ENCODE data around the gene ELK3.

The ELK3 gene

GRCh38 chr12:96204381-96204780 lies 10.2 kb downstream of the ELK3 start:
- Histone ChIP-seq H3K36me3 (ENCODE audit: insufficient read depth, low read length) (no peaks in the 10 kb centered on the region), H3K27me3 (ENCODE audit: control insufficient read depth in 1 of 2, insufficient read depth in 2 of 2, low read length in 2 of 2) (no peaks in the 10 kb centered on the region), H3K4me1 (ENCODE audit: insufficient read depth, low read length) (peaks cover 16% of the 10 kb centered on the region), H3K27ac (ENCODE audit: low read depth, low read length) (no peak overlapping the region), H3K9ac (ENCODE audit: low read length) (no peak overlapping the region), H3K4me3 (ENCODE audit: low read depth in 1 of 2, low read length in 2 of 2) (no peak overlapping the region), H3K9me3 (ENCODE audit: low read length) (no peaks in the 10 kb centered on the region)

GRCh38 chr12:96205908-96206307 lies 11.7 kb downstream of the ELK3 start:
- H3K9ac ChIP-seq (ENCODE audit: low read length): no peak overlapping the region
- no peaks in the 10 kb centered on the region for H3K27me3 ChIP-seq (ENCODE audit: control insufficient read depth in 1 of 2, insufficient read depth in 2 of 2, low read length in 2 of 2)
- no peak overlapping the region for H3K27ac ChIP-seq (ENCODE audit: low read depth, low read length)
- no peaks in the 10 kb centered on the region for H3K36me3 ChIP-seq (ENCODE audit: insufficient read depth, low read length)
- H3K4me3 ChIP-seq (ENCODE audit: low read depth in 1 of 2, low read length in 2 of 2): no peak overlapping the region
- peaks cover 27% of the 10 kb centered on the region for H3K4me1 ChIP-seq (ENCODE audit: insufficient read depth, low read length)
- H3K9me3 ChIP-seq (ENCODE audit: low read length): no peaks in the 10 kb centered on the region

- Histone ChIP-seq H3K9ac (ENCODE audit: low read length) (no peak overlapping the region), H3K9me3 (ENCODE audit: low read length) (no peaks in the 10 kb centered on the region), H3K4me3 (ENCODE audit: low read depth in 1 of 2, low read length in 2 of 2) (no peak overlapping the region), H3K36me3 (ENCODE audit: insufficient read depth, low read length) (no peaks in the 10 kb centered on the region), H3K27me3 (ENCODE audit: control insufficient read depth in 1 of 2, insufficient read depth in 2 of 2, low read length in 2 of 2) (no peaks in the 10 kb centered on the region), H3K27ac (ENCODE audit: low read depth, low read length) (no peak overlapping the region), H3K4me1 (ENCODE audit: insufficient read depth, low read length) (peaks cover 35% of the 10 kb centered on the region)
Measured at GRCh38 chr12:96206936-96207662, 12.9 kb downstream of the ELK3 start.

- H3K27ac ChIP-seq (ENCODE audit: low read depth, low read length): no peak overlapping the region
- no peaks in the 10 kb centered on the region for H3K9me3 ChIP-seq (ENCODE audit: low read length)
- peaks cover 42% of the 10 kb centered on the region for H3K4me1 ChIP-seq (ENCODE audit: insufficient read depth, low read length)
- no peaks in the 10 kb centered on the region for H3K36me3 ChIP-seq (ENCODE audit: insufficient read depth, low read length)
- no peaks in the 10 kb centered on the region for H3K27me3 ChIP-seq (ENCODE audit: control insufficient read depth in 1 of 2, insufficient read depth in 2 of 2, low read length in 2 of 2)
- H3K4me3 ChIP-seq (ENCODE audit: low read depth in 1 of 2, low read length in 2 of 2): no peak overlapping the region
- no peak overlapping the region for H3K9ac ChIP-seq (ENCODE audit: low read length)
Measured at GRCh38 chr12:96208346-96208745, 14.2 kb downstream of the ELK3 start.

GRCh38 chr12:96208801-96209549 lies 14.8 kb downstream of the ELK3 start:
- Histone ChIP-seq H3K9ac (ENCODE audit: low read length) (no peak overlapping the region), H3K9me3 (ENCODE audit: low read length) (no peaks in the 10 kb centered on the region), H3K4me3 (ENCODE audit: low read depth in 1 of 2, low read length in 2 of 2) (no peak overlapping the region)

GRCh38 chr12:96210376-96211055 lies 16.3 kb downstream of the ELK3 start:
- no peak overlapping the region for H3K4me3 ChIP-seq (ENCODE audit: low read depth in 1 of 2, low read length in 2 of 2)

More at GRCh38 chr12:96208801-96209549, 14.8 kb downstream of the ELK3 start:
- Histone ChIP-seq H3K36me3 (ENCODE audit: insufficient read depth, low read length) (no peaks in the 10 kb centered on the region), H3K4me1 (ENCODE audit: insufficient read depth, low read length) (peaks cover 42% of the 10 kb centered on the region), H3K27me3 (ENCODE audit: control insufficient read depth in 1 of 2, insufficient read depth in 2 of 2, low read length in 2 of 2) (no peaks in the 10 kb centered on the region), H3K27ac (ENCODE audit: low read depth, low read length) (no peak overlapping the region)

GRCh38 chr12:96211988-96212387 lies 17.8 kb downstream of the ELK3 start:
- H3K9ac ChIP-seq (ENCODE audit: low read length): no peak overlapping the region
- H3K36me3 ChIP-seq (ENCODE audit: insufficient read depth, low read length): no peaks in the 10 kb centered on the region
- H3K4me3 ChIP-seq (ENCODE audit: low read depth in 1 of 2, low read length in 2 of 2): no peak overlapping the region
- no peak overlapping the region for H3K27ac ChIP-seq (ENCODE audit: low read depth, low read length)
- peaks cover 53% of the 10 kb centered on the region for H3K4me1 ChIP-seq (ENCODE audit: insufficient read depth, low read length)
- no peaks in the 10 kb centered on the region for H3K9me3 ChIP-seq (ENCODE audit: low read length)
- H3K27me3 ChIP-seq (ENCODE audit: control insufficient read depth in 1 of 2, insufficient read depth in 2 of 2, low read length in 2 of 2): no peaks in the 10 kb centered on the region

More at GRCh38 chr12:96210376-96211055, 16.3 kb downstream of the ELK3 start:
- Histone ChIP-seq H3K9me3 (ENCODE audit: low read length) (no peaks in the 10 kb centered on the region), H3K36me3 (ENCODE audit: insufficient read depth, low read length) (no peaks in the 10 kb centered on the region), H3K9ac (ENCODE audit: low read length) (no peak overlapping the region), H3K4me1 (ENCODE audit: insufficient read depth, low read length) (peaks cover 50% of the 10 kb centered on the region), H3K27me3 (ENCODE audit: control insufficient read depth in 1 of 2, insufficient read depth in 2 of 2, low read length in 2 of 2) (no peaks in the 10 kb centered on the region), H3K27ac (ENCODE audit: low read depth, low read length) (no peak overlapping the region)

- no peak overlapping the region for H3K9ac ChIP-seq (ENCODE audit: low read length)
- no peak overlapping the region for H3K27ac ChIP-seq (ENCODE audit: low read depth, low read length)
- H3K9me3 ChIP-seq (ENCODE audit: low read length): no peaks in the 10 kb centered on the region
- H3K36me3 ChIP-seq (ENCODE audit: insufficient read depth, low read length): no peaks in the 10 kb centered on the region
- H3K27me3 ChIP-seq (ENCODE audit: control insufficient read depth in 1 of 2, insufficient read depth in 2 of 2, low read length in 2 of 2): no peaks in the 10 kb centered on the region
- no peak overlapping the region for H3K4me3 ChIP-seq (ENCODE audit: low read depth in 1 of 2, low read length in 2 of 2)
- H3K4me1 ChIP-seq (ENCODE audit: insufficient read depth, low read length): peaks cover 48% of the 10 kb centered on the region
Measured at GRCh38 chr12:96212456-96213375, 18.5 kb downstream of the ELK3 start.

- Histone ChIP-seq H3K36me3 (ENCODE audit: insufficient read depth, low read length) (no peaks in the 10 kb centered on the region), H3K9ac (ENCODE audit: low read length) (no peak overlapping the region), H3K4me1 (ENCODE audit: insufficient read depth, low read length) (peaks cover 42% of the 10 kb centered on the region), H3K9me3 (ENCODE audit: low read length) (no peaks in the 10 kb centered on the region), H3K27ac (ENCODE audit: low read depth, low read length) (no peak overlapping the region), H3K4me3 (ENCODE audit: low read depth in 1 of 2, low read length in 2 of 2) (no peak overlapping the region), H3K27me3 (ENCODE audit: control insufficient read depth in 1 of 2, insufficient read depth in 2 of 2, low read length in 2 of 2) (no peaks in the 10 kb centered on the region)
Measured at GRCh38 chr12:96213869-96214268, 19.7 kb downstream of the ELK3 start.

- H3K9ac ChIP-seq (ENCODE audit: low read length): no peak overlapping the region
- no peak overlapping the region for H3K4me3 ChIP-seq (ENCODE audit: low read depth in 1 of 2, low read length in 2 of 2)
- H3K36me3 ChIP-seq (ENCODE audit: insufficient read depth, low read length): no peaks in the 10 kb centered on the region
- no peak overlapping the region for H3K27ac ChIP-seq (ENCODE audit: low read depth, low read length)
- no peaks in the 10 kb centered on the region for H3K9me3 ChIP-seq (ENCODE audit: low read length)
- no peaks in the 10 kb centered on the region for H3K27me3 ChIP-seq (ENCODE audit: control insufficient read depth in 1 of 2, insufficient read depth in 2 of 2, low read length in 2 of 2)
- peaks cover 30% of the 10 kb centered on the region for H3K4me1 ChIP-seq (ENCODE audit: insufficient read depth, low read length)
Measured at GRCh38 chr12:96215919-96216273, 21.7 kb downstream of the ELK3 start.

Data from muscle layer of colon (tissue), 2 donors.